Dedifferentiated amniotic fluid mesenchymal stem cell (primary cell): ENCODE measurements around the gene CGNL1.

Experiments used
- DNase-seq: peaks from one replicate; pipeline ENCODE4 v3.0.0-alpha.2; 2016; ENCODE audit errors: extremely low spot score

Gene CGNL1

DNA sequence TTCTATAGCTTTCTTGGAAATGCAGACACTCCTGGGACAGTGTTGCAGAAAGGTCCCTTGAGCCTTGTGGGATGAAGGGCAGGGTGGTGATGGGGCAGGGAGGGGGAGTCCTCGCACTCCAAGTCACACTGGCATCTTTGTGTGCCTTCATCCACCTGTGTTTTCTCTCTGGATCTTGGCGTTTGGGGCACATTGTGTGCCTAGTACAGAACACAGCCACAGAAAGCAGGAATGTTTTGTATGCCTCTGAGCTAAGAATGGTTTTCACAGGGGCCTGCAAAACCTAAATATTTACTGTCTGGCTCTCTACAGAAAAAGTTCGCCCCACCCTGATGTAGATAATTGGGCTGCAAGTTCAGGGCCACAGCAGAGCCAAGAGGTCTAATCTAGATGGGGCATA lies 221.1 kb downstream of the CGNL1 start:
- no peak for DNase-seq

DNA sequence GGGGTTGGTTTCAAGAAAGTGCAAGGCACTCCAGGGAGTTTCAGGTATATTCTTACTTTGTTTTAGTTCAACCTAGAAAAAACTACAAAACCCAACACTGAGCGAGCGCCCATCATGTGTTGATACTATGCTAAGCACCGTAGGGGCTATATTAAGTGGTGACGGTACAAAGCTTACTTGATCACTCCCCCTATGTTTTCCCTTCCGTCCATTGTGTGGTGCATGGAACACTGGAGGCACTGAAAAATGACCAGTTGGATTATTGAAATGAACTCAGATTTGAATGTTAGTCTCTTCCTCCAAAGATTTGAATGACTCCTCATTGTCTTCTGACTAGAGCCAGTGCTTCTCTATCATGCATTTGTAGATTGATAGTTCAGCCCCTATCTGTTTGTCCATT lies 222.0 kb downstream of the CGNL1 start:
- no peak for DNase-seq

DNA sequence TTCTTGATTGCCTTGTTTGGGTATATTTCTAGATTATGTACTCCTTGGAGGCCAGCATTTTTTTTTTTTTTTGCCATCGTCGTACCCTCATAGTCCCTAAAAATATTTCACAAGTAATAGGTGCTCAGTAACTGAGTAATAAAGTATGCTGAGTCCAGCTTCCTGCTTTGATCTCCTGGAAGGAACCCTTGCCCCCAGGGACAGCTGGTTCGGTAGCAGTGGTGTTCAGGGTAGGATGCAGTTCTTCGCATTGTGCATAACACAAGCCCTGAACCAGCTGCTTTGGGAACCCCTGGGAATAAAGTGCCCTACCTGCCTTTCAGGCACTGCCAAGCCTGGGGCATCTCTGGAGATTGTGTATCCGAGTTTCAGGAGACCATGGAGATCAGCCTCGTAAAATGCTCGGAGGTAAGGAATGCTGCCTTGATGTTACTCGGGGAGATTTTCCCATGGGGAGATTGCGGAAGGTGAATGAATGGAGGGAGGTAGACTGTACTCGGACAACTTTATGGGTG lies 223.0 kb downstream of the CGNL1 start:
- DNase-seq = no peak

DNA sequence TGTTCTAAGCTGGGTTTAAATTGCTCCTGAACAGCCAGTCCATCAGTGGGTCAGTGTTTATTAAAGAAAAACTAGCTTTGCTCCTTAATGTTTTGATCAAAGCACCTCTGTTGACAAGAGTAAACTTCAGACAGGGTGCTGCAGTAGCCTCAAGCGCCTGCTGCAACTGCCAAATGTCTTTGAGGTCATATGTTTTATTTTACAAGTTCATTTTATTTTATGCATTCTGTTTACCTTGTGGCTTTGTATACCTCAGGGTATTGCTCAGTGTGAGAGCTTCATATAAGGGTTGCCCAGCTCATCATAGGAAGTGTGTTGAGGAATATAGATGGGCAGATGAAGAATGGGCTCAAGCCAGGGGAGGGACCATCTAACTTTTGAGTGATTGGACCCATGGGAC lies 223.9 kb downstream of the CGNL1 start:
- DNase-seq = no peak
